ENCODE data around the gene DHX29. TPM values are rescaled to one million over a fixed set of nuclear protein-coding genes. Genes with fewer than 3 reads are reported as not detected.

The DHX29 gene
- total and polyA plus RNA-seq, 2 experiments from 2014 or later: 32.9 to 46.5 TPM

- no peaks in the 10 kb centered on the region for H3K36me3 ChIP-seq (replicated peaks; ENCODE audit: insufficient read depth, low read depth)
- H3K4me1 ChIP-seq (ENCODE audit: insufficient read depth): peaks cover 18% of the 10 kb centered on the region
- no peak overlapping the region for H3K27ac ChIP-seq
- H3K27me3 ChIP-seq: no peaks in the 10 kb centered on the region
- no peak overlapping the region for H3K4me3 ChIP-seq
- H3K9me2 ChIP-seq (replicated peaks; ENCODE audit: insufficient read depth): no peaks in the 10 kb centered on the region
- no peak for DNase-seq (ENCODE audit: low spot score)
- peaks cover 84% of the 10 kb centered on the region for H3K79me2 ChIP-seq
- no peak for TF ChIP-seq EZH2phosphoT487 (IDR thresholded peaks at IDR 0.05; ENCODE audit: low read depth, severe bottlenecking, unreplicated experiment)
- TF ChIP-seq EZH2 (IDR thresholded peaks at IDR 0.05; ENCODE audit: borderline replicate concordance): no peak
- no peak for TF ChIP-seq CTCF (IDR thresholded peaks at IDR 0.05; ENCODE audit: poor library complexity)
- WGBS (ENCODE audit: low lambda C conversion rate, missing lambda C conversion rate): 83% methylated on average over 4 of the region's 4 CpGs
- H4K20me1 ChIP-seq (ENCODE audit: insufficient read depth, poor library complexity, severe bottlenecking): peaks cover 8% of the 10 kb centered on the region
- no peak overlapping the region for H3K4me2 ChIP-seq
- H3K9me3 ChIP-seq (ENCODE audit: low read depth): no peaks in the 10 kb centered on the region
- no peak overlapping the region for H2AFZ ChIP-seq
Observed at GRCh38 chr5:55303238-55303690, 4.2 kb downstream of the DHX29 start.

GRCh38 chr5:55300890-55301289, 6.6 kb downstream of the DHX29 start:
- H3K4me1 ChIP-seq (ENCODE audit: insufficient read depth): peaks cover 13% of the 10 kb centered on the region
- no peak overlapping the region for H3K4me3 ChIP-seq
- H3K79me2 ChIP-seq: peaks cover 88% of the 10 kb centered on the region
- no peaks in the 10 kb centered on the region for H3K27me3 ChIP-seq
- H3K9me2 ChIP-seq (replicated peaks; ENCODE audit: insufficient read depth): no peaks in the 10 kb centered on the region
- H4K20me1 ChIP-seq (ENCODE audit: insufficient read depth, poor library complexity, severe bottlenecking): peaks cover under 1% of the 10 kb centered on the region
- no peak overlapping the region for H3K27ac ChIP-seq
- no peak for DNase-seq (ENCODE audit: low spot score)
- WGBS (ENCODE audit: low lambda C conversion rate, missing lambda C conversion rate): 100% methylated on average over 2 of the region's 2 CpGs
- no peak overlapping the region for H3K4me2 ChIP-seq
- H3K36me3 ChIP-seq (replicated peaks; ENCODE audit: insufficient read depth, low read depth): no peaks in the 10 kb centered on the region
- no peaks in the 10 kb centered on the region for H3K9me3 ChIP-seq (ENCODE audit: low read depth)
- TF ChIP-seq EZH2 (IDR thresholded peaks at IDR 0.05; ENCODE audit: borderline replicate concordance): no peak
- TF ChIP-seq EZH2phosphoT487 (IDR thresholded peaks at IDR 0.05; ENCODE audit: low read depth, severe bottlenecking, unreplicated experiment): no peak
- no peak for TF ChIP-seq CTCF (IDR thresholded peaks at IDR 0.05; ENCODE audit: poor library complexity)
- H2AFZ ChIP-seq: no peak overlapping the region

GRCh38 chr5:55294935-55295334, 12.6 kb downstream of the DHX29 start:
- peaks cover 9% of the 10 kb centered on the region for H3K36me3 ChIP-seq (replicated peaks; ENCODE audit: insufficient read depth, low read depth)
- no peaks in the 10 kb centered on the region for H3K4me1 ChIP-seq (ENCODE audit: insufficient read depth)
- no peak overlapping the region for H3K4me3 ChIP-seq
- no peak overlapping the region for H3K4me2 ChIP-seq
- H2AFZ ChIP-seq: no peak overlapping the region
- TF ChIP-seq EZH2phosphoT487 (IDR thresholded peaks at IDR 0.05; ENCODE audit: low read depth, severe bottlenecking, unreplicated experiment): no peak
- TF ChIP-seq CTCF (IDR thresholded peaks at IDR 0.05; ENCODE audit: poor library complexity): no peak
- TF ChIP-seq EZH2 (IDR thresholded peaks at IDR 0.05; ENCODE audit: borderline replicate concordance): no peak
- H3K27me3 ChIP-seq: no peaks in the 10 kb centered on the region
- WGBS (ENCODE audit: low lambda C conversion rate, missing lambda C conversion rate): 97% methylated on average over 1 of the region's 1 CpG
- no peak overlapping the region for H3K27ac ChIP-seq
- H3K9me2 ChIP-seq (replicated peaks; ENCODE audit: insufficient read depth): no peaks in the 10 kb centered on the region
- no peak for DNase-seq (ENCODE audit: low spot score)
- H3K79me2 ChIP-seq: peaks cover 43% of the 10 kb centered on the region
- no peaks in the 10 kb centered on the region for H3K9me3 ChIP-seq (ENCODE audit: low read depth)
- H4K20me1 ChIP-seq (ENCODE audit: insufficient read depth, poor library complexity, severe bottlenecking): no peaks in the 10 kb centered on the region

GRCh38 chr5:55290991-55291390, 16.5 kb downstream of the DHX29 start:
- H3K4me1 ChIP-seq (ENCODE audit: insufficient read depth): no peaks in the 10 kb centered on the region
- WGBS (ENCODE audit: low lambda C conversion rate, missing lambda C conversion rate): 81% methylated on average over 2 of the region's 2 CpGs
- peaks cover 13% of the 10 kb centered on the region for H3K79me2 ChIP-seq
- DNase-seq (ENCODE audit: low spot score): no peak
- no peak overlapping the region for H3K4me3 ChIP-seq
- no peak overlapping the region for H3K27ac ChIP-seq
- no peak overlapping the region for H2AFZ ChIP-seq
- TF ChIP-seq EZH2 (IDR thresholded peaks at IDR 0.05; ENCODE audit: borderline replicate concordance) (no peak), CTCF (IDR thresholded peaks at IDR 0.05; ENCODE audit: poor library complexity) (no peak)
- no peaks in the 10 kb centered on the region for H3K9me2 ChIP-seq (replicated peaks; ENCODE audit: insufficient read depth)
- H4K20me1 ChIP-seq (ENCODE audit: insufficient read depth, poor library complexity, severe bottlenecking): no peaks in the 10 kb centered on the region
- no peaks in the 10 kb centered on the region for H3K27me3 ChIP-seq
- H3K9me3 ChIP-seq (ENCODE audit: low read depth): no peaks in the 10 kb centered on the region
- no peak overlapping the region for H3K4me2 ChIP-seq
- H3K36me3 ChIP-seq (replicated peaks; ENCODE audit: insufficient read depth, low read depth): peaks cover 9% of the 10 kb centered on the region

Measured in hepatocyte (in vitro differentiated cells).